Smooth muscle cell of the brain vasculature (primary cell): ENCODE data around the gene MEP1A.
"Not testable (repeated sequence)": the region's sequence is repeated elsewhere in the genome, so short reads cannot be mapped to it uniquely, and the experiment has no call there.

ENCODE experiments used
- DNase-seq: peaks from one replicate; pipeline ENCODE4 v3.0.0-alpha.2; 2012; ENCODE audit warnings: low read depth, low spot score

Gene MEP1A

GRCh38 chr6:46834257-46834916, 41.2 kb downstream of the MEP1A start:
- DNase-seq: not testable (repeated sequence)

- not testable (repeated sequence) for DNase-seq
Measured at GRCh38 chr6:46834991-46835390, 41.8 kb downstream of the MEP1A start.

- DNase-seq: no peak
Measured at GRCh38 chr6:46838033-46838432, 44.8 kb downstream of the MEP1A start.

- DNase-seq: not testable (repeated sequence)
Measured at GRCh38 chr6:46842252-46842846, 49.2 kb downstream of the MEP1A start.

GRCh38 chr6:46845126-46845525, 51.9 kb downstream of the MEP1A start:
- no peak for DNase-seq

GRCh38 chr6:46848684-46849360, 55.6 kb downstream of the MEP1A start:
- peak; percentile 57 for DNase-seq

- peak; percentile 1 for DNase-seq
Measured at GRCh38 chr6:46849361-46849690, 56.1 kb downstream of the MEP1A start.

- no peak for DNase-seq
Measured at GRCh38 chr6:46850792-46851191, 57.6 kb downstream of the MEP1A start.

- not testable (repeated sequence) for DNase-seq
Measured at GRCh38 chr6:46851576-46851975, 58.4 kb downstream of the MEP1A start.

- peak; percentile 10 for DNase-seq
Measured at GRCh38 chr6:46855966-46856365, 62.8 kb downstream of the MEP1A start.

- no peak for DNase-seq
Measured at GRCh38 chr6:46862381-46862780, 69.2 kb downstream of the MEP1A start.

GRCh38 chr6:46863791-46864190, 70.6 kb downstream of the MEP1A start:
- DNase-seq: no peak

- no peak for DNase-seq
Measured at GRCh38 chr6:46865221-46865620, 72.0 kb downstream of the MEP1A start.

- DNase-seq: no peak
Measured at GRCh38 chr6:46867411-46867810, 74.2 kb downstream of the MEP1A start.

GRCh38 chr6:46876126-46876525, 82.9 kb downstream of the MEP1A start:
- no peak for DNase-seq

- no peak for DNase-seq
Measured at GRCh38 chr6:46879003-46879402, 85.8 kb downstream of the MEP1A start.

GRCh38 chr6:46882645-46883044, 89.5 kb downstream of the MEP1A start:
- no peak for DNase-seq

- DNase-seq: no peak
Measured at GRCh38 chr6:46888031-46888430, 94.8 kb downstream of the MEP1A start.

- DNase-seq: no peak
Measured at GRCh38 chr6:46888578-46888977, 95.4 kb downstream of the MEP1A start.
